Activated CD8-positive, alpha-beta memory T cell treated with anti-CD3 and anti-CD28 coated beads for 4 hours (primary cell): ENCODE measurements around the gene ZP1.
A peak's percentile ranks its signal among the peaks of the same experiment; 100 is the strongest.

Experiments
- DNase-seq, 2 donors: peaks; one replicate each; pipeline ENCODE4 v3.0.0-alpha.2; 2020; ENCODE audit warnings: low read depth in 2 of 2

The ZP1 gene

DNA sequence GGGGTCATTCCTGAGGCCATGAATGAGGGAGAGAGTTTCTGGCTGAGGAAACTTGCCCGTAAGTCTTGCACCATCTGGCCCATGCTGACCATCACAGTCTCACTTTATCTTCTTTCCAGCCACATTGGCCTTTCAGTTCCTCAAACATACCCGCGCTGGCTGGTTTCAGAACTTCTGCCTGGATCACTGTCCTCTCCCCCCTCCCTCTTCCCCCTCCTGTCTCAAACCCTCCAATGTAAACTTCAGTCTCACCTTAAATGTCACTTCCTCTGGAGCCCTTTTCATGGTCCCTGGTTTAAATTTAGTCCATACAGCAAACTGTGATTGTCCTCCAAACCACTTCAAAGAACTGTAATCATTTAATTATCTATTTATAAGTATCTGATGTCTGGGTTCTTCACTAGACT is 42.9 kb downstream of the ZP1 start:
- DNase-seq, result no peak

DNA sequence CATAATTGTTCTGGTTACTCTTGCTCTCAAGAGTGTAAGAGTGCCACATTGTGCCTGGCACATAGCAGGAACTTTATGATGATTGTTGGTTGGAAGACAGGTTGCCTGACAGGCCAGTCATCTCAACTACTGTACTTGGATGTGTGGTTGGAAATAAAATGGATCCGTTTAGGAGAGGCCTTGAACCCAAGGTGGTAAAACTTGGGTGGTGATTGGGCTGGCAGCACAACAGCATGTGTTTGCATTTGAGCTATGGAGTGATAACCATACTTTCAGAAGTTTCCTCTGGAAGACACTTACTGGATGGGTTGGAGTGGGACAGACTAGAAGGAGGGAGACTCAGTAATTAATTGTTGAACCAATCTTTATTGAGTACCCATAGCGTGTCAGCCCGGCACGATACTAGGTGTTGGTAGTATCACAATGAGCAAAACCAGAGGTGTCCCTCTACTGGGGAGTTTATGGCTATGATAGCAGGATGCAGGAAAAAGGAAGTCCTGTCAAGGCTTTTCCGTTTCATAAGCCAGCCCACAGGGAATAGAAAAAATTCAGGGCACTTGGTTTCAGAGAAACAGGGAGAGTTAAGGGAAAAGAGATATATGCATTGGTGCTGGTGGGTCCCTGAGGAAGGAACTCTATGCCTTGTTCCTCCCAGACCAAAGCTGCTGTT is 43.5 kb downstream of the ZP1 start:
- no peak for DNase-seq

DNA sequence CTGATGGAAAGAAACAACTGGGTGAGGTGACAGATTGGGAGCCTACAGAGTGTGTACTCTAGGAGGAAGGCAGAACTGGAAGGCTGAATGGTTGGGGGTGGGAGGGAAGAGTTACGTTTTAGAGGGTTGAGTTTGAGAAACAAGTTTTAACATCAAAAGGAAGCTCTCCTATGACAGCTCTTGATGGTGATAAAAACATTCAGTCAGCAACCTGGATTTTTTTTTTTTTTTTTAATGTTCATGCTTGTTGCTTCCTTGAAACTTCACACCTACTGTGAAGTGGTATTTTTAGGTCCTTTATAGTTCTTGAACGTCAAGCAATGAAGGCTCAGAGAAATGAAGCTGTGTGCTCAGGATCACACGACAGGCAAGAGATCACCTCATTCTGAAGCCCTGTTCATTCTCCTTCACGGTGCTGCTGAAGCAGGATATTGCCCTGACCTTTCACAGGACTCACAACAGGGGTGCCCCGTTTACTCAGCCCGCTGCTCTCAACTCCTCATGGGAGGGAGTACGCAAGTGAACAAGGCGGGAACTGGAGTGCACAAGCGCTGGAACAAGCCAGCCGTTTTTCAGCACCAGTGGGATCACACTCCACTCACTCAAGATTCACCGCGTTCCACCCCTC is 45.0 kb downstream of the ZP1 start:
- DNase-seq, result no peak

DNA sequence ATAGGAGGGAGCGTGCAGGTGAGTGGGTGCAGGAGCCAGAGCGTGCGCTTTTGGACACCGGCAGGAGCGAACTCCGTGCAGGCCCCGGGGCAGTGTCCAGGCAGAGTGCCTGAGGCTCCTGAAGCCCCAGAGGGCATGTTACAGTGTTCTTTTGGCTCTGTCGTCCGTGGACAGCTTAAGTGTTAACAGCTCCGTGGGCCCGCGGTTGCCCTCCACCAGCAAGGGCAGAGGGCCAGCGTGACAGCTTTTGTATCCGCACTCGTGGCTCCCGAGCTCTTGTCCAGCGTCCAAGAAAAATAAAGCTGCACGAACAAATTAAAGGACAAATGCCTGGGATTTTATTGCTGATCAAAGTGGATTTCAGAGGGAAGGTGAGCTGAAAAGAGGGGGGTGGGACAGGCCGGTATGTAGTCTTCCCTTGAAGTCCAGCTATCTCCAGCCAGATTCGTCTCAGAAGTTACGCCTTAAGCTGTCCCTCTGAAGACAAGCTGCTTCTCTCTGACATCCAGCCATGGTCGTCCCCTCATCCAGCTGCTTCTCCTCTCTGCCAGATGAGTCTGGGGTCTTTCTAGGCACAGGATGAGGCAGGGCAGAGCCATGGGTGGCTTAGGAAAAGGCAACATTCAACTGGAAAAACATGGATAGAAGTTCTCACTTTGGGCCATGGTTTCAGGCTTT is 45.6 kb downstream of the ZP1 start:
- no peak for DNase-seq

DNA sequence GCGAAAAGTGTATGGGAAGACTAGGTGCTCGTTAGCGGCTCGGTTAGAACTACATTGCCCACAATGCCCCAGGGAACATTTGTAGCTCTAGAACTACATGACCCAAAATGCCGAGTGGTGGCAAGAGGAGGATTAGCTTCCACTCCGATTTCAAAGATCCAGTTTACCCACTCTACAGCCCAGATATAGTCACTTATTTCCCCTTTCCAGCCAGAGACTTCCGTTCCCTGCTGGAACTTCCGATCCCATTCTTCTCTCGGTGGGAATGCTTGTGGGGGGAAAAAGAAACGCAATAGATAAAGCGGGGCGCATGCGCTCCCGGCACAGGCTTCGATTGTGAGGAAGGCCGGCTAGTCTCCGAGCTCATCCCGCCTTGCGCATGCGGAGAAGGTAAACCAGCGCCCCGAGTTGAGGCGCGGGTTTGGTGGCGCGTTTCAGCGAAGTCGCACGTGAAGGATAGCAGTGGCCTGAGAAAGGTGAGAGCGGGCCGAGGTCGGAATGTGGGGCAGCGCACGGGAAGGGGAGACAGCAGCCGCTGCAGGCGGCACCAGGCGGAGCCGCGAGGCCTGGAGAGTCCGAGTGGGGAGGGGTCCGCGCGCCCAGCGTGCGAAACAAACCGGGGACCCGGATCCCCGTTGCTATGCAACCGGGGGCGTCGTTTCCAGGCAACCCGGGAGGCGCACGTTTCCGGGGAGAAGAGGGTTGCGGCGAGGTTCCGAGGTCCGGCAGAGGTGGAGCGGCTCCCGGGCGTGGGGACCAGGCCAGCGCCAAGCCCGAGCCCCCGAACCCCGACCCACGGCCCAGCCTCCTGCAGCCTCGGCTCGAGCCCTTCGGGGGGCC is 46.7 kb downstream of the ZP1 start, which contains the start of gene TMEM109:
Gene TMEM109, plus strand, starts transcription at position 366 of the 840 bp plus-strand sequence. CDS start 5,536 bp downstream, outside the sequence.
- DNase-seq, result peak; percentile 73 to 76

DNA sequence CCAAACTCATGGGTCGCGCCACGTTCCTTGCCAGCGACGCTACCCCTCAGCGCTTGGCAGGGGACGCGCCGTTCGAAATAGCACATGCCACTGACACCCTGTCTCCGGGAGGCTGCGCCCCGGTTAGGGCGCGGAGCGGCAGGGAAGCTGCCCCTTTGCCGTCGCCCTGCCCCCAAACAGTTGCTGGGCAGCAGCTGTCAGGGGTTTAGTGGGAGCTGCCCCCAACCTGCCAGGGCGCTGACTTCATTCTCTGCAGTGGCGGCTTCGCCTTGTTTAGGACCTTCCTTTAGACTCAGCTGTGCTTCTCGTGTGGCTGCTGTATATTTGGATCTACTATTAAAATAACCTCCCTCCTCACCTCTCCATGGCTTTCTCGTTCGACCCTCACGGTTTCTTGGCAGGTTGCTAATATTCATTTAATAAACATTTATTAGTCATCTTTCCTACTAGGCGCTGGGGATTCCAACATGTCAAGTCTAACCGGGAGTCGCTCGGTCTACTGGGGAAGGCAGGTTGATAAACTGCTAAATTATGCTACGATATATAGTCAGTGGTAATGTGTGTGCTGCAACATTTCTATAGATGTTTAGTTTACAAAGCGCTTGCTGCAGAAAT is 47.4 kb downstream of the ZP1 start:
- DNase-seq, result no peak

DNA sequence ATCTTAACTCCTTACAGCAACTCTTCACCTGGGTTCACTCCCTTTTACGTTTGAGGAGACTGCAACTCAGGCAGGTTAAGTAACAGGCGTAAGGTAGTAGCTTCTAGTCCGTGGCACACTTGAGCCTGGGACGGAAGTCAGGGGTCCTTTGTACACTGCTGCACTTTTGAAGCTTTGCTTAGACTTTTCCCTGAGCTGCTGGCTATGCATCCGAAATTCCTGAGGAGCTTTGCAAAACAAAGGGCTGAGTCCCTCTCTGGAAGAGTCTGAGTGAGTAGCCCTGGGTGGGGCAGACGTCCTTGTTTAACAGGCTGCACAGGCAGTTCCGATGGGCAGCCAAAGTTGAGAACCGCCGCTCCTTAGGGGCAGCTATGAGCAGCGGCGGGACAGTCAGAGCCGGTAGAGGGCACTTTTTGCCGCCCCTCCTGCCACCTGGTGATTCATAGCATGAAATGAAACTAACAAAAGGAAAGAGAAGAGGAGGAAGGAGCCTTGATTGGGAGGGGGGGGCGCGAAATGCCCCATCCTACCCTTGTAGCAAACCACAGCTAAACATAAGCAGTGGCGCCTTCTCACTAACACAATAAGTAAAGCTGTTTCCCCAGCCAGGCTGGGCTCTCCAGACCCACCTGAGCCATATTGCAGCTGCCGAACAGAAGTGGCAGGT is 48.0 kb downstream of the ZP1 start:
- peak; percentile 55 to 56 for DNase-seq

DNA sequence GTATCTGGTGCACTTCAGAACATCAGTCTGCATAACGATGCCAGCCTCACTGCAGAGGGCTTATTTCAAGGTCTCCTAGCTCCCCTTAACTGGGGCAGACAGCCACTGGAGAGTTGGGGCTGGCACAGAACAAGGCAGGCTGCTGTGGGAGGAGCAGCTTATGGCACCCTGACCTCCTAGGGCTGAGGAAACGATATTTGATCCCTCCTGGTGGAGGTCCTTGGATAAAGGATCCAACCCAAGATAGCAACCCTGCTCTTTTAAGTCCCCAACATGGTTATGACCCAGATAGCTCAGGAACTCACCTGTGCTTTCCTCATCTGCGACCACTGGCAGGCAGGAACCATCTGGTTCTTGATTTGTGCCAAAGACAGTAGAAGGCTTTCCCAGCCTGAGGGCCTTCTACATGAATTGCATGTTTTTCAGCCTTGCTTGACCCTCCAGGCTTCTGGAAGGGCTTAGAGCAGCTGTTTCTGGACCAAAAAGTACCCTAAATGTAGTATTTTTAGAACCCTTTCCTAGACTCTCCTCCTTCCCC is 49.4 kb downstream of the ZP1 start:
- DNase-seq, result no peak

DNA sequence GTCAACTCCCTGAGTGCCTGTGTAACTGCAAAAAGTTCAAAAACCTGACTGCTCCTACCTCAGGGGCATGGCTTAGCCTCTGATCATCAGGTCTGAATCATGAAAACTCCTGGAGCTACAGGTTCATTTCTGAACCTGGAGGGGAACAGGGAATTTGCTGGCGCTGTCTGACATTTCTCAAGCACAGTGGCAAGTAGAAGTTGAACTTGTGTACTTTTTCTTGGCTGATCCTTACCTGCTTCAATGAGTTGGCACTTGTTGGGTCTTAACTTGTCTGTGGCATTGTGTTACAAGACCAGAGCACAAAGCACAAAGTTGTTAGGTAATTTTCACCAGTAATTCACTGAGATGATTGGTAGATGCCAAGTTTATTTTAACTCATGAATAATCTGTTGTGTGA is 49.9 kb downstream of the ZP1 start:
- DNase-seq, result no peak

DNA sequence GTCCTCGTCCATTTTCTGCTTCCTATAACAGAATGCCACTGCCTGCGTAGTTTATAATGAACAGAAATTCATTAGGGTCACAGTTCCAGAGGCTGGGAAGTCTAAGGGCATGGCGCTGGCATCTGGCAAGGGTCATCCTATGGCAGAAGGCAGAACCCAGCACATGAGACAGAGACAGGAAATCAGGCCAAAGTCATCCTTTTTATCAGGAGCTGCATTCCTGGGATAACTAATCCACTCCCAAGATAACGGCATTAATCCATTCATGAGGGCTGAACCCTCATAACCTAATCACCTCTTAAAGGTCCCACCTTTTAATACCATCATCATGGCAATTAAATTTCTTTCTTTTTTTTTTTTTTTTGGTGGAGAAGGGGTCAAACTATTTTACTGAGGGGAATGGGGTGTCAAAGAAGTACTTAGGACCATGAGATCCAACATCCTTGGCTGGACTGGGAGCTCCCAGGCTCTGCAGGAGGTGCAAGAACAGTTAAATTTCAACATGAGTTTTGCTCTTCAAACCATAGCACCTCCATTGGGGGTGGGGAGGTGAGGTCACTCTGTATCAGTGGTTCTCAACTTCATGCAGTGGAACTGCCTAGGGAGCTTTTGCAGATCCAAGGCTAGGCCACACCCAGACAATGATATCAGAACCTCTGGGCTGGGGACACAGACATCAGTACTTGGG is 51.1 kb downstream of the ZP1 start:
- no peak for DNase-seq

DNA sequence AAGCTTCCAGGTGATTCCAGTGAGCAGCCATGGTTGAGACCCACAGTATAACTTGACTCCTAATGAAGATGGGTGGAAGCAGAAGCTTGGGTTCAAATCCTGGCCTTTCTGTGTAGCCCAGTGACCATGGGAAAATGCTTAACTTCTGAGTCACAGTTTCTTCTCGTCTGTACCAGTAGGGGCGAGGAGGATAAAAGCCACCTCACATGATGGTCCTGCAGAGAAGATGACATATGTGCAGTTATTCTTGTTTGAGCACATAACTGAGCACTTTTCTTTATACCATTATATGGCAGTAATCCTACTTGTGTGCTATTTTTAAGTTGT is 51.6 kb downstream of the ZP1 start:
- DNase-seq, result no peak

DNA sequence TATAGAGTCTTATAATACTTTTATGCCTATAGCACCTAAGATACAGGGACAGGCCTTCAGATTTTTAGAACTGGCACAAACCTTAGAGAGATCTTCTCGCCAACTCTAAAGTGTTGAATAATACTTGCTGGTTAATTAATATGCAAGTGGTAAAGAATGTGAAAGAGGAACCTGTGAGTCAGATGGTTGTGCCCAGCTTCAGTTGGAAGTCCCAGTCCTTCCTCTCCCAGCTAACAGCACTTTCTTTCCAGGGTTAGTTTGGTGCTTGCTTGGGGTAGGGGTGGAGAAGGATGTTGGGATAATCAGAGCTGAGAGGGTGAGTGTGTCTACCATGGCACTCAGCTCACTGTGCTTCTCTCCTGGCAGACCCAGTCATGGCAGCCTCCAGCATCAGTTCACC is 52.0 kb downstream of the ZP1 start:
- DNase-seq, result no peak

DNA sequence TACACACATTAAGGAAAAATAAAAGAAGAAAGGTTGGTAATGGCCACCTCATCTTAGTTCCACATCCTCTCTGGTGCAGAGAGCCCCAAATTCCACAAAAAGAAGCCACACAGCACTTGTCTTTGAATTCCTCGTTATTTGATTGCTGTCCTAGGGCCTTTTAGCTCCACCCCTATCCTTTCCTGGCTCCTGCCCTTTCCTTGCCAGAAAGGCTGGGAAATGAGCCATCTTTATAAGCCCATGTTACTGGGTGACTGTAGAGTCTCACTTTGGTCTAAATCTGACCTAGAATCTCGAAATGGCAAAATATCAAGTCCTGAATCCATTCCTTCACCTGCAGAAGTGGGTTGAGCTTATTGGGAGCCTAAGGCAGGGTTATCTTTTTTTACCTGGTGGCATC is 52.6 kb downstream of the ZP1 start:
- DNase-seq, result no peak

DNA sequence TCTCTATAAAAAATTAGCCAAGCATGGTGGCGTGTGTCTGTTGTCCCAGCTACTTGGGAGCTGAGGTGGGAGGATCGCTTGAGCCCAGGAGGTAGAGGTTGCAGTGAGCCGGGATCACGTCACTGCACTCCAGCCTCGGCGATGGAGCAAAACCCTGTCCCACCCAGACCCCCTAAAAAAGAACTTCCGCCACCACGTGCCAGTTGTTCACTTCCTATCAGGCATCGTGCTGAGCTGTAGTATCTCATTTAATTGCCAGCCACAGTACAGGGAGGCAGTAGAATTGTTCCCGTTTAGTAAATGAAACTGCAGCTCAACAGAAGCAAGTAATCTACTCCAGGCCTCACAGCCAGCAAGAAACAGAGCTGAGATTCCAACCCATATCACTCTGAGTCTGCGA is 53.9 kb downstream of the ZP1 start:
- DNase-seq, result no peak

DNA sequence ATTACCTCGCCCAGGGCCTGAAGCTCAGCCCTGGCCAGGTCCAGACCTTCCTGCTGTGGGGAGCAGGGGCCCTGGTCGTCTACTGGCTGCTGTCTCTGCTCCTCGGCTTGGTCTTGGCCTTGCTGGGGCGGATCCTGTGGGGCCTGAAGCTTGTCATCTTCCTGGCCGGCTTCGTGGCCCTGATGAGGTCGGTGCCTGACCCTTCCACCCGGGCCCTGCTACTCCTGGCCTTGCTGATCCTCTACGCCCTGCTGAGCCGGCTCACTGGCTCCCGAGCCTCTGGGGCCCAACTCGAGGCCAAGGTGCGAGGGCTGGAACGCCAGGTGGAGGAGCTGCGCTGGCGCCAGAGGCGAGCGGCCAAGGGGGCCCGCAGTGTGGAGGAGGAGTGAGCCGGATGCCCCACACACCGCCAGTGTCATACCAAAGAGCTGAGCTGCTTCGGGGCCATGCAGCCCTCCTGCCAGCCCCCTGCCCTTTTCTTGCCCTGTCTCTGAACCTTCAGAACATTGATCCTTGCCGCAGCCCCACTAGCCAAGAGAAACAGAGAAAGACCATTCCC is 54.5 kb downstream of the ZP1 start:
- no peak for DNase-seq

DNA sequence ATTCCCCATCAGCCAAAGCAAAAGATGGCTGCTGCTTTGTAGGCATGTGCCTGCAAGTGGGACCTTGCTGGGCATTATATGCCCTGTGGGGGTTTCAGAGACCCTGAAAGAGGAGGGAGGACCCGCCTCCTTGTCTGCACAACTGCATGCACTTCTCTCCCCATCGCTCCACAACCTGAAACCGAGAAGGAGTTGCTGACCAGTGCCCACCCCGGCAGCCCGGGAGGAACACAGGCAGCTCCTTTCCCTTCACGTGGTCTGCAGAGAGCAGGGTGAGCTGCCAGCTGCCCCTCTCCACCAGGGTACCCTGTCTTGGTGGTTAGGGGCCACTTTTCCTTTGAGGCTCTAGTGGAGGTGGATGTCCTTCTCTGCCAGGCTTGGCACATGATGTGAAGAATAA is 55.6 kb downstream of the ZP1 start:
- DNase-seq, result no peak

DNA sequence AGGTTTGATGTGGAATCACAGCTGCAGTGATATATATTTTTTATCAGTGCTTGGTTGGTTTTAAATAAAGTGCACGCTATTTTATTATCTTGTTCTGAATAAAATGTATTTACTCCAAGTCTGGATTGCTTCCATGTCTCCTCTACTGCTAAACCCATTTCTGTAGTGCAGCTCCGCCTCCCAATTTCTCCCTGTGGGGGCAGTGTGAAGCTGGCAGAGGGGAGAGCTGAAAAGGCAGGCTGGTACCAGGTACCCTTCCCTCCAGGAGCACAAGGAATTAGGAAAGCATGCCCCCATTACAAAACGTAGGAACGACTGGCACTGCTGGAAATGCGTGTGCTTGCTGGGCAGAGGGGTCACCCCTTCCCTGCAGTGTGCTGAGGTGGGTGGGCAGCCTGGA is 56.0 kb downstream of the ZP1 start:
- no peak for DNase-seq

DNA sequence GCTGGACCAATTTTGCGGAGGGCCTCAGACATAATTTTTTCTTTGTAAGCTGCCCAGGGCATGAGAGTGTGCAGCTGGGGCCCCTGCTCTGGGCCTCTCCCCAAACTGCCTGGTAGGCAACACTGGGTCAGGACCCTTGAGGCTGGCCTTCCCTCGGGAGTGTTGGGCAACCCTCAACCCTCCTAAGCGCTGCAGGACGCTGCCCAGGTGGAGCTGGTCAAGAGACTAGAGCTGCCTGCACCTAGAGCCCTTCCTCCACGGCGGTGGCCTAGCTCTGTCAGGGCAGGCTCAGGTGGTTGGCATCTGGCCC is 56.4 kb downstream of the ZP1 start:
- DNase-seq, result no peak

DNA sequence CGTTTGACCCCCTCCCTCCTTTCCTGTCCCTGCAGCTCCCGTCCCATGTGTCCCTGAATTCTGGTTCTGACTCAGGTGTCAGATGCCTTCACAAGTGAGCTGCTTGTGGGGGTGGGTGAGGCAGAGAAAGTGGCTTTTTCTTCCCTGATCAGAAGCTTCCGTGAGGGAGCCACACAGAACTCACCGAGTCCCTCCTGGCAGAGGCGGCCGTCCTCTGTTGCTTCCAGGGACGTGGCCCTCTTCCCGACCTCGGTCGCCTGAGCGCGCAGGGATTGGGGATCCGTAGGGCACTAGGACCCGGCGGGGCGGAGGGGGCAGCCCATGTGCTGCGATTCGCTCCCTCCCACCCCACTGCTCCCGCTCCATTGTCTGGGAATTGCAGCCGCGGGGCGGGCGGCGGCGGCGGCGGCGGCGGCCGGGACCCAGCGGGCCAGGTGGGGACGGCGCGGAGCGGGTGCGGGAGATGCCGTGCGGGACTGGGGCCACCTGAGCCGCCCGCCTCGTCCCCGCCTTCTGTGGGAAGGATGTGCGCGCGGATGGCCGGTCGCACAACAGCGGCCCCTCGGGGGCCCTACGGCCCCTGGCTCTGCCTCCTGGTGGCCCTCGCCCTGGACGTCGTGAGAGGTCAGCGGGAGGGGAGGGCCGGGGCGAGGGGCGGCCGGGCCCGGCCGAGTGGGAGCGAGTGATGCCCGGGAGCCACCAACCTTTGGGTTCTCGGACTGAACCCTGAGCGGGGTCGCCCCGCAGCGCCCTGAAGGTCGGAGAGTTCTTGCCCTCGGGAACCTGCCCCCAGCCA is 57.0 kb downstream of the ZP1 start, which contains the start of gene TMEM132A:
Gene TMEM132A, plus strand, starts transcription at position 351 of the 796 bp plus-strand sequence. Its CDS starts 174 bp downstream, at position 525.
- DNase-seq, result no peak
